ENCODE data around the gene DPY30.
"Not testable (repeated sequence)": the region's sequence is repeated elsewhere in the genome, so short reads cannot be mapped to it uniquely, and the experiment has no call there.

Gene DPY30

DNA sequence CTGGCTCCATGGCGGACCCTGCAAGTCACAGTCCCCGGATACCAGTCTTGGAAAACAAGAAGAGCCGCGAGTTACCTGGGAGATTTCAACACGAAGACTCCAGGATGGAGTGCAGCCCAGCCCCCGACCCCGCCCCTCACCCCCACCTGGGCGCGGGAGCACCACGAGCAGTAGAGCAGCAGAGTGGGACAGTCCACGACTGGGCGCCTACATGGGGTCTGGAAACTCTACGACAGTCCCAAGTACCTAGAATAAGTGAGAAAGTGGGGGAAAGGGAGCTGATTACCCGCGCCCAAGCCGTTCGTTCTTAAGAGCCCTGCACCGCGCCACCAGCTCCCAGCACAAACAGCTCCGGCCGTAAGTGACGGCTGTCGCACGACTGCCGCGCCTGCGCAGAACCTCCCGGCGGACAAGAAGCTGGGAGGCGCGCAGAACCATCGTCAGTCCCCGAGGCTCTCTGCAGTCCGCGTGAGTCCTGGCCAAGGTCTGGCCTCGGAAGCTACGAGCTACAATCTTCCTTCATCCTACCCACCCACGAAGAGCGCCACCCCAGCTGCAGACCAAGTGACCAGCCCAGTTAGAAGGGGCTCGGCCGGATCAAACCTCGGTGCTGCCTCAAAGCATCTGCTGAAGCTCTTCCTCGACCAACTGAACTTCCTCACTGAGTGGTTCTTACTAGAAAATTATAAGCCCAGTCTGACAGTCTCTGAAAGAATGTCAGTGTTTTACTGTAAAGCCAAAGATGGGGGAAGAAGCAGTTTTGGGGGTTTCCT, at the start of gene DPY30:
DPY30 (minus strand) TSS at position 359 of the 773 bp plus-strand sequence; CDS start at position 10, 349 bp downstream.
- peak; percentile 92 for DNase-seq (ENCODE audit: low spot score)

DNA sequence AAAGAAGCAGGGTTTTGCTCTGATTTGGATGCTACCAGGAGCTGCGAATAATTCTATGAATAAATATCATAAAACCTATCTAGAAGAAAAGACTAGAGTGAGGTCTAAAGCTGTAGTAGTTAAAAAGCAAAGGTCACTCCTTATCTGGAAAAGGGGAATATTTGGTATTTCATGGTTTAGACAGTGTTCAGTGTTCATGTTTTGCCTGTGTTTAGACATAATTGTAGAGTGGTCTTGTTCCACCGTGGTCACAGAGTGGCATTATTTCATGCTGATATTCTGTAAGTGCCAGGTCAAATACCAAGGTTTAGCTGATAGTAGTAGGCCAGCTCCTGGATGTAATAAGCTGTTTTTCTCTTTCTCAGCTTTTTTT, 34.5 kb upstream of the DPY30 start:
- no peak for DNase-seq (ENCODE audit: low spot score)

DNA sequence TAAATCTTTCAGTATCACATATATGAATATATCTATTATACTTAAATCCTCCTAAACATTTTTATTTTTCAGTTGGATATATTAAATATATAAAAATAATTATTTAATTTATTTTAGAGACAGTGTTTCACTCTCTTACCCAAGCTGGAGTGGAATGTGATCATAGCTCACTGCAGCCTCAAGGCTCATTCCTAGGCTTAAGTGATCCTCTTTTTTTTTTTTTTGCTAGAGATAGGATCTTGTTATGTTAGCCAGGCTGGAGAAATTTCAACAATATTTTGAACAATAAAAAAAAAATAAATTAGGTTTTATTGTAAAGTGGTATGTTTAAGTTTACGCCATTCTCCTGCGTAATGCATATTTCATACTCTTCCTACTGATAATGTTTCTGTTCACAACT, 27.9 kb upstream of the DPY30 start:
- no peak for DNase-seq (ENCODE audit: low spot score)

DNA sequence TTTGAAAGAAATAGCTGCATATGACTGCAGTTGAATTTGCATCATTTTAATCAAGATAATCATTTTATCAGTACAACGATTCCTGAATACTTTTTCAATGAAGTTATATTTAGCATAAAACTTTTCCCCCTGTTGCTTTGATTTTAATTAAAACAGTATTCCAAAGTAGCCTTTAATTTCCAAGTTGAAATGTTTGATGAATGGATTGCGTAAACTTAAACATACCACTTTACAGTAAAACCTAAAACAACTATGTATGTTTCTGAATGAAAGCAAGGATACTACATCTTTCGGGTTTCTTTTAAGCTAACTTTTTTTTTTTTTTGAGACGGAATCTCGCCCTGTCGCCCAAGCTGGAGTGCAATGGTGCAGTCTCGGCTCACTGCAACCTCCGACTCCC, 25.1 kb upstream of the DPY30 start:
- no peak for DNase-seq (ENCODE audit: low spot score)

DNA sequence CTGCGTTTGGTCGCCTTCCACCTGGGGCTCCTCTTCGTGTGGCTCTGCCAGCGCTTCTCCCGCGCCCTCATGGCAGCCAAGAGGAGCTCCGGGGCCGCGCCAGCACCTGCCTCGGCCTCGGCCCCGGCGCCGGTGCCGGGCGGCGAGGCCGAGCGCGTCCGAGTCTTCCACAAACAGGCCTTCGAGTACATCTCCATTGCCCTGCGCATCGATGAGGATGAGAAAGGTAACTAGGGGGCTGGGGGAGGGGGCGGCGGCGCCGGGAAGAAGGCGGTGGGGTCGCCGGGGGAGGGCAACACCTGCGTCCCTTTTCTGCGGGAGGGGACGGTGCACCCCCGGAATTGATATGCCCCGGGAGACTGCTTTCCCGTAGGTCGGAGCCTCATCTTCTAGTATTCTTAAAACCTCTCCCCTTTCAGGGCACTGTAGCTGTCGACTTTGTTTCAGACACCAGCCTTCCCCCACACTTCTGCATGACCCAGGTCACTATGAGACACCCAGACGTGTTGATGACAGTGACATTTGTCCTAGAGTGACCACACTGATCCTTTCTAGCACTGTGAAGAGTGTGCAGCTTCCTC, 24.5 kb upstream of the DPY30 start:
- DNase-seq (ENCODE audit: low spot score): no peak

DNA sequence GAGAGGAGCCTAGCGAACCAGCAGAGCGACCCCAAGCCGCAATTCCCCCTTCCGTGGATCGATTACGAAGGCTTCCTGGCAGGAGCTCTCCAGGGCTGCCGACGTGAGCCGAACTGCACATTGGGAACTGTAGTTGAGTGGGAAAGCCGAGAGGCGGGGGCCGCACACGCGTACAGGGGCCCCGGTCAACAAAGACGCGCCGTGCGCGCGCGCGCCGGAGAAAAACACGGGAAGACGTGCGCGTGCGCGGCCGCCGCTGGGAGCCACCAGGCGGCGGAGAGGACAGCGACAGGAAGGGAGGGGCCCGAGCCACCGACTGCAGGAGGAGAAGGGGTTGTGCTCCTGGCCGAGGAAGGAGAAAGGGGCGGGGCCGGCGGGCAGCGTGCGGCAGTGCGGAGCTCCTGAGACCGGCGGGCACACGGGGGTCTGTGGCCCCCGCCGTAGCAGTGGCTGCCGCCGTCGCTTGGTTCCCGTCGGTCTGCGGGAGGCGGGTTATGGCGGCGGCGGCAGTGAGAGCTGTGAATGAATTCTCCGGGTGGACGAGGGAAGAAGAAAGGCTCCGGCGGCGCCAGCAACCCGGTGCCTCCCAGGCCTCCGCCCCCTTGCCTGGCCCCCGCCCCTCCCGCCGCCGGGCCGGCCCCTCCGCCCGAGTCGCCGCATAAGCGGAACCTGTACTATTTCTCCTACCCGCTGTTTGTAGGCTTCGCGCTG, 23.9 kb upstream of the DPY30 start, which contains the start of gene SPAST:
SPAST (plus strand) TSS at position 247 of the 711 bp plus-strand sequence; CDS start at position 523, 276 bp downstream.
- peak; percentile 98 for DNase-seq (ENCODE audit: low spot score)

DNA sequence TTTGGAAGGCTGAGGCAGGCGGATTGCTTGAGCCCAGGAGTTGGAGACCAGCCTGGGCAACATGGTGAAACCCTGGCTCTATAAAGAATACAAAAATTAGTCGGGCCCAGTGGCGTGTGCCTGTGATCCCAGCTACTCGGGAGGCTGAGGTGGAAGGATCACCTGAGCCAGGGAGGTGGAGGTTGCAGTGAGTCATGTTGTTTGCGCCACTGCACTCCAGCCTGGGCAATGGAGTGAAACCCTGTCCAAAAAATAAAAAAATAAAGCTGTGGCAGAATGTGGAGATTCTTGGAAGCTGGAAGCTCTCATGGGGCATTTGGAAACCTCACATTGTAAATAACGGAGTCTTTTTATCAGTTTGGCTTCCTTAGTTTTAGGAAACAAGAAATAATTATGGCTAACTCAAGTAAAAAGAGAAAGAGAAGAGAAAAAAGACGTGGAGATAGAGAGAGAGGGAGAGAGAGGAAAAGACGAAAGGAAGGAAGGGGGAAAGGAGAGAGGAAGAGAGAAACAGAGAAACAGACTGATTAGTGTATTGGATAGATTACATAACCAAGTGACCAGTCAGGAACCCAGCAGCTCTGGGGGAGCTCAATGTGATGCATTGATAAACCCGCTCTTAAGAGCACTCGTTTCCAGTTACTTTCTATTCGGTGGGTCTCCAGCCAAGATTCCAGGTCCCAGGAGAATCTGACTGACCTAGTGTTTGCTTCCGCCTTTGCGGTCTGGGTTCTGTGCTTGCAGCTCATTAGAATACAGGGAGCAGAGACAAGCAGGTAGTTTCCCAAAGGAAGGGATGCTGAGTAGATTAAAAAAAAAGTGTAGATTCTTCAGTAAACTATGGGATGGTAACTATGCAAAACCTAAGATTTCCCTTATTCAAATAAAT, 22.6 kb upstream of the DPY30 start:
- no peak for DNase-seq (ENCODE audit: low spot score)

DNA sequence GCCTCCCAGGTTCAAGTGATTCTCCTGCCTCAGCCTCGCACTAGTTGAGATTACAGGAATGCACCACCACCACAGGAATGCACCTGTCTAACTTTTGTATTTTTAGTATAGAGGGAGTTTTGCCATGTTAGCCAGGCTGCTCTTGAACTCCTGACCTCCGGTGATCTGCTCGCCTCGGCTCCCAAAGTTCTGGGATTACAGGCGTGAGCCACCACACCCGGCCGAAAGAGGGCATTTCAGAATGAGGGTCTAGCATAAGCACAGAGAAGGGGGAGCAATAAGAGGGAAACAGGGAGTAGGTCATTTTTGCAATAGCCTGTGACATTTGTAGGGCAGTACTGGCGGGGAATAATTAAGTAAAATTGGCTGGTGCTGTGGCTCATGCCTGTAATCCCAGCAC, 21.8 kb upstream of the DPY30 start:
- DNase-seq (ENCODE audit: low spot score): no peak

DNA sequence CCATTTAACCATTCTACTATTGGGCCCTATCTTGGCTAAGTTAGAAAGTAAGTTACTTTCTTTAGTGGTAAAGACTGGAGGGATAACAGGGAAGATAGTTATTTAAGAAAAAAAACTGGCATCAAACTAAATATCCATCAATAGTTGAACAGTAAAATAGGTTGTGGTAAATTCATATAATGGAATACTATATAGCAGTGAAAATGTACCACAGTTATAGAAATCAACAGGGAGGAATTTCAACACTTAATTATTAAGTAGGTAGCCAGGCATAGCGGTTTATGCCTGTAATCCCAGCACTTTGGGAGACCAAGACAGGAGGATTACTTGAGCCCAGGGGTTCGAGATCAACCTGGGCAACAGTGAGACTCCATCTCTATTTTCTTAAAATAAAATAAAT, 20.7 kb upstream of the DPY30 start:
- DNase-seq (ENCODE audit: low spot score): no peak

DNA sequence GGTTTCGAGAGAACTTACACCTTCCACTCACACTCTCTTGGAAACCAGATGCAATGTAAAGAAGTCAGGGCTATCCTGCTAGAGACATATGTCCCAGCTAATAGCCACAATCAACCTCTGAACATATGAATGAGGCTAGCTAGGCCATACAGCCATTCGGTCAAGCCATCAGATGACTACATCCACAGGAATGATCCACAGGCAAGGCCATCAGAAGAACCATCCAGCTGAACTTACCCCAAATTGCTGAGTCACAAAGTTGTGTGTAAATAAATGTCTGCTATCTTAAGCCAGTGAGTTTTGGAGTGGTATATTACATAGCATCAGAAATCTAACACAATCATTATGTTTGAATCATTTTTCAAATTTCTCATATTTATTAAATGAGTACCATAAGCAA, 18.5 kb upstream of the DPY30 start:
- no peak for DNase-seq (ENCODE audit: low spot score)

DNA sequence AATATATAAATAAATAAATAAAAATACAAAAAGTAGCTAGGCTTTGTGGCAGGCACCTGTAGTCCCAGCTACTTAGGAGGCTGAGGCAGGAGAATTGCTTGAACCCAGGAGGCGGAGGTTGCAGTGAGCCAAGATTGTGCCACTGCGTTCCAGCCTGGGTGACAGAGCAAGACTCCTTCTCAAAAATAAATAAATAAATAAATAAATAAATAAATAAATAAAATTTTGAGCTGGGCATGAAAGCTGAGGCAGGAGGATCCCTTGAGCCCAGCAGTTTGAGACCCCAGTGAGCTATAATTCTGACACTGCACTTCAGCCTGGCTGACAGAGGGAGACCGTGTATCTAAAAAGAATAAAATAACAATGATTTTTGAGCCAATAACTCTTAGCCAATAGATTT, 15.0 kb upstream of the DPY30 start:
- not testable (repeated sequence) for DNase-seq (ENCODE audit: low spot score)

DNA sequence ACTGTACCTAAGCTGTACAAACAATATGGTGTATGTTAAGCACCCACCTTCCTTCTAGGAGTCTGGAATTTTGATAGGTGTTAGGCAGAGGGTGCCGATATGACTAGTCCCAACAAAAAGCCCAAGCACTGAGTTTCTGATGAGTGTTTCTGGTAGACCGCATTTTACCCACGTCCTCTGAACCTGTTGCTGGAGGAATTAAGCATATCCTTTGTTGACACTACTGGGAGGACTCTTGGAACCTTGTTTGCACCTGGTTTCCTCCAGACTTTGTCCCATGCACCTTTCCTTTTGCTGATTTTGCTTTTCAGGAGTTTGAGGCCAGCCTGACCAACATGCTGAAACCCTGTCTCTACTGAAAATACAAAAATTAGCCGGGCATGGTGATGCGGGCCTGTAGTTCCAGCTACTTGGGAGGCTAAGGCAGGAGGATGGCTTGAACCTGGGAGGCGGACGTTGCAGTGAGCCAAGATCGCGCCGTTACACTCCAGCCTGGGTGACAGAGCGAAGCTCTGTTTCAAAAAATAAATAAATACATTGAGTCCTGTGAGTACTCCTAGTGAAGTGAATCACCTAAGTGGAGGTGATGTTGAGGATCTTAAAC, 12.3 kb upstream of the DPY30 start:
- no peak for DNase-seq (ENCODE audit: low spot score)

DNA sequence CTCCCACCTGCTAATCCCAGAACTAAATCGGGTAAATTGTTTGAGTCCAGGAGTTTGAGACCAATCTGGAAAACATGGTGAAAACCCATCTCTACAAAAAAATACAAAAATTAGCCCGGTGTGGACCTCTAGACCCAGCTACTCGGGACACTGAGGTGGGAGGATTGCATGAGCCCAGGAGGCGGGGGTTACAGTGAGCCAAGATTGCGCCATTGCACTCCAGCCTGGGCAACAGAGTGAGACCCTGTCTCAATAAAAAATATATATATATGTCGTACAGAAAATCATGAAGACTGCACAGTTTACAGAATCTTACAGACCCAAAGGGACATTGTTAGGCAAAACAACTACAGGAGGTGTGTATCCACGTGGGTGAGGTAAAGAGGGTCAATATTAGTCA, 4.0 kb upstream of the DPY30 start:
- DNase-seq (ENCODE audit: low spot score): no peak

DNA sequence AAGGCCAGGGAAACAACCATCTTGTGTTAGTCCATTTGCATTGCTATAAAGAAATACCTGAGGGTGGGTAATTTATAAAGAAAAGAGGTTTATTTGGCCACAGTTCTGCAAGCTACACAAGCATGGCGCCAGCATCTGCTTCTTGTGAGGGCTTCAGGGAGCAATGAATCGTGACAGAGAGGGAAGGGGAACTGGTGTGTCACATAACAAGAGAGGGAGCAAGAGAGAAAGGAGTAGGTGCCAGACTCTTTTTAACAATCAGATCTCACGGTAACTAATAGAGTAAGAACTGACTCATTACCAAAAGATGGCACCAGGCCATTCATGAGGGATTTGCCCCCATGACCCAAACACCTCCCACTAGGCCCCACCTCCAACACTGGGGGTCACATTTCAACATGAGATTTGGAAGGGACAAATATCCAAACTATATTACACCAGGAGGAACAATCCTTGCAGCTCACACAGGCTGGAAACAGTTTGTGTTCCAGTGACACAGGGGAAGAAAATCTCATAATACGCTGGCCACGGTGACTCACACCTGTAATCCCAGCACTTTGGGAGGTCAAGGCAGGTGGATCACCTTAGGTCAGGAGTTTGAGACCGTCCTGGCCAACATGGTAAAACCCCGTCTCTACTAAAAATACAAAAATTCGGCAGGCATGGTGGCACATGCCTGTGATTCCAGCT, 5.3 kb downstream of the DPY30 start:
- not testable (repeated sequence) for DNase-seq (ENCODE audit: low spot score)

DNA sequence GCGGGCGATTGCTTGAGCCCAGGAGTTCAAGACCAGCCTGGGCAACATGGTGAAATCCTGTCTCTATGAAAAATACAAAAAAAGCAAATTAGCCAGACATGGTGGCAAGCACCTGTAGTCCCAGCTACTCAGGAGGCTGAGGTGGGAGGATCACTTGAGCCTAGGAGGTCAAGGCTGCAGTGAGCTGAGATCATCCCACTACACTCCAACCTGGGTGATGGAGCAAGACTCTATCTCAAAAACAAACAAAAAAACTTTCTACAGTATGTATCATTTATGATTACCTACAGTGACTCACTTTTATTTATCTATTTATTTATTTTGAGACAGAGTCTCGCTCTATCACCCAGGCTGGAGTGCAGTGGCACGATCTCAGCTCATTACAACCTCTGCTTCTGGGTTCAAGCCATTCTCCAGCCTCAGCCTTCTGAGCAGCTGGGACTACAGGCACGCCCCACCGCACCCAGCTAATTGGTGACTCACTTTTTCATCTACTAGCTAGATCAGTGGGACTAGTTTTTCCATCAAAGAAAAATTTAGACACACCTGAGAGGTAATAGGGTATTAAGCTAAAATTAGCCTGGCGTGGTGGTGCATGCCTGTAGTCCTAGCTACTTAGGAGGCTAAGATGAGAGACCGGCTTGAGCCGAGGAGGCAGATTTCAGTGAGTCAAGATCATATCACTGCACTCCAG, 20.7 kb downstream of the DPY30 start:
- not testable (repeated sequence) for DNase-seq (ENCODE audit: low spot score)

DNA sequence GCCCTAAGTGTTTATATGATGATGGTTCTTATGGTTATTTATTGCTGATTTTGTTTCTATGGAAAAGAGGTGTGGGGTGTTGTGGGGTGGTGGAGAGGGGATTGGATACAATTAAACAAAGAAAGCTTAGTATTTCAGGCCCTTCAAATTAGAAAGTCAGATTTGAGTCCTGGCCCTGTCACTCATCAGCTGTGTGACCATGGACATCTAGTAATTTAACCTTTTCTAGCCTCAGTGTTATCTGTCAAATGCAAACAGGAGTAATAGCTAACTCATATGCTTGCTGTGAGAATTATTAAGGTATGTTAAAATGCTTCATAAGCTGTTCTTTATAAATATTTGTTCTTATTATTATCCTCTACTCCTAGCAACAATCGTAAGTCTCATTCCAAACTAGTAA, 26.7 kb downstream of the DPY30 start:
- DNase-seq (ENCODE audit: low spot score): no peak

DNA sequence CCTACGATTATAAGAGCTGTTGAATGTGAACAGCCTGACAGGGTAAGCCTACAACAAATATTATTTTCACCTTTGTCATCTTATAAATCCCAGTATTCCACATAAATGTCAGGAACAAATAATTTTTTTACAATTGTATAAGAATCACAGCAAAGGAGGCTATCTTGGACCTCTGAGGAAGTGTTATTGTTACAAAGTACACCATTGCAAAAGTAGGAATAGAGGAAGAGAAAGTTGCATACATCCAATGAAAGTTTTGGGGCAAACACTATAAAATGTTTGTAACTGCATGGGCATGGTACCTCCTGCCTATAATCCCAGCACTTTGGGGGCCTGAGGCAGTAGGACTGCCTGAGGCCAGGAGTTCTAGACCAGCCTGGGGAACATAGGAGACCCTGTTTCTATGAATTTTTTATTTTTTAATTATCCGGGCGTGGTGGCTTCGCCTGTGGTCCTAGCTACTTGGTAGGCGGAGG, 28.1 kb downstream of the DPY30 start:
- no peak for DNase-seq (ENCODE audit: low spot score)

DNA sequence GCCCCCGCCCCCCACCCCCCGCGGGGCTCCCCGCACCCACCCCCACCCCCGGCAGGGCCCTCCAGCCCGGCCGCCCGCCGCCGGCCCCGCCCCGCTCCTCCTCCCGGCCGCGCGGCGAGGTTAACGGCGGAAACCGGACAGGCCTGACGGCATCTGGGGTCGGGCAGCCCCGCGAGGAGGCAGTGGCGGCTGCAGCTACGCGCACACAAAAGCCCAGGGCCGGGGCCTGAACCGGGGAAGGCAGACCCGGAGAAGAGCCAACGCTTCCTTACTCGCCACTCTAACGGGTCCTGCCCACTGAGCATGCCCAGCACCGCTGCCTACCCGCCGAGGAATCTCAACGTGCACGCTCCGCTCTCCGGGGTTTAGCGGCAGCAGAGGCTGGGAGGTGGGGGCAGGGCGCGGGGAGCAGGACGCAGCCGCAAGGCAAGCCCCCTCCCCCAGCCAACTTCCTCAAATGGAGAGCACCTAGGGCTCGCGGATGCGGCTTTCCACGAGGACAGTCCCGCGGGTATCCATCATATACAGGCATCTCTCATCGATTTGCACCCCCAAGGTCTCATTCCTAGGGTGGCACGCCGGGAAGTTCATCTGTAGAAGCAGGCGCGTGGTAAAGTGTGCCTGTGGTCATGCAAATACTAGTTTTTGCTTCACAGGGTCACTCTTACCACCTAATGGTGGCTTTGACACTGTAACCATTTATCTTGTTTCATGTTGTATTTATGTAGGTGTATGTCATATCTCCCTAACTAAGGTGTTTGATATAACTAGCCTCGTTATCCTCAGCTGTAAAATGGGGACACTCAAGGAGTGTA, 28.7 kb downstream of the DPY30 start, which contains the start of gene MEMO1:
MEMO1 (minus strand) TSS at position 339 of the 815 bp plus-strand sequence. CDS start 761 bp downstream, outside the sequence.
- peak; percentile 95 for DNase-seq (ENCODE audit: low spot score)

DNA sequence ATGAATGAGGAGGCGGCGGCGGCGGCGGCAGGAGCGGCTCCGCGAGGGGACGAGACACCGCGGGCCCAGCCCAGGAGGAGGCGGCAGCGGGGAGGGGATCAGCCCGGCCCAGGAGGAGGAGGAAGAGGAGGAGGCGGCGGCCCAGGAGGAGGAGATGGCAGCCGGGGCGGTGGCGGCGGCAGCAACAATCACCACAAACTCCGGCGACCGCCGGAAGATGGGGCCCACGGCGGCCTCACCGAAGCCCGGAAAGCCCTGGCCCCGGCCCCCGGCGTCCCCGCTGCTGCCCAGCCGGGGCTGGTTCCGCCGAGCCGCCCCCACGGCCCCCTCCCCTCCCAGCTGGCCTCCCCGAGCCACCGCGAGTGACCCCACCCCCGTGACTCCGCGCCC, 29.3 kb downstream of the DPY30 start:
- not testable (repeated sequence) for DNase-seq (ENCODE audit: low spot score)

Measured in left forelimb (tissue), 1 donor.